Measurements from ENCODE around the gene ACCS.
A peak's percentile ranks its signal among the peaks of the same experiment; 100 is the strongest.

Gene ACCS

GRCh38 chr11:44088871-44089270 is 22.8 kb downstream of the ACCS start:
- DNase-seq (ENCODE audit: low read depth in 2 of 2): no peak

GRCh38 chr11:44090539-44090938 is 24.5 kb downstream of the ACCS start:
- no peak for DNase-seq (ENCODE audit: low read depth in 2 of 2)

GRCh38 chr11:44094260-44094868 is 28.3 kb downstream of the ACCS start:
- DNase-seq (ENCODE audit: low read depth in 2 of 2): peak; percentile 57 to 62

GRCh38 chr11:44095506-44096359 is 29.7 kb downstream of the ACCS start, which contains the start of gene EXT2:
EXT2 (plus strand) TSS chr11:44095678; CDS start chr11:44107713, 12,035 bp downstream.
- DNase-seq (ENCODE audit: low read depth in 2 of 2): peak; percentile 53

GRCh38 chr11:44096360-44097185 is 30.5 kb downstream of the ACCS start:
- no peak for DNase-seq (ENCODE audit: low read depth in 2 of 2)

- no peak for DNase-seq (ENCODE audit: low read depth in 2 of 2)
Measured at GRCh38 chr11:44097821-44098220, 31.8 kb downstream of the ACCS start.

- no peak for DNase-seq (ENCODE audit: low read depth in 2 of 2)
Measured at GRCh38 chr11:44101098-44101497, 35.0 kb downstream of the ACCS start.

GRCh38 chr11:44104481-44105294 is 38.6 kb downstream of the ACCS start:
- DNase-seq (ENCODE audit: low read depth in 2 of 2): no peak

- no peak for DNase-seq (ENCODE audit: low read depth in 2 of 2)
Measured at GRCh38 chr11:44108260-44108659, 42.2 kb downstream of the ACCS start.

- no peak for DNase-seq (ENCODE audit: low read depth in 2 of 2)
Measured at GRCh38 chr11:44110231-44110679, 44.2 kb downstream of the ACCS start.

GRCh38 chr11:44112091-44112821 is 46.2 kb downstream of the ACCS start:
- peak; percentile 57 to 63 for DNase-seq (ENCODE audit: low read depth in 2 of 2)

- DNase-seq (ENCODE audit: low read depth in 2 of 2): no peak
Measured at GRCh38 chr11:44113018-44113417, 46.9 kb downstream of the ACCS start.

- no peak for DNase-seq (ENCODE audit: low read depth in 2 of 2)
Measured at GRCh38 chr11:44113572-44113971, 47.5 kb downstream of the ACCS start.

GRCh38 chr11:44116234-44116830 is 50.3 kb downstream of the ACCS start:
- no peak for DNase-seq (ENCODE audit: low read depth in 2 of 2)

- no peak for DNase-seq (ENCODE audit: low read depth in 2 of 2)
Measured at GRCh38 chr11:44120169-44120568, 54.1 kb downstream of the ACCS start.

- DNase-seq (ENCODE audit: low read depth in 2 of 2): no peak
Measured at GRCh38 chr11:44125598-44125997, 59.5 kb downstream of the ACCS start.

GRCh38 chr11:44126304-44126703 is 60.2 kb downstream of the ACCS start:
- DNase-seq (ENCODE audit: low read depth in 2 of 2): no peak

- DNase-seq (ENCODE audit: low read depth in 2 of 2): no peak
Measured at GRCh38 chr11:44127130-44127529, 61.1 kb downstream of the ACCS start.

GRCh38 chr11:44128729-44129128 is 62.7 kb downstream of the ACCS start:
- DNase-seq (ENCODE audit: low read depth in 2 of 2): no peak

- no peak for DNase-seq (ENCODE audit: low read depth in 2 of 2)
Measured at GRCh38 chr11:44130751-44131150, 64.7 kb downstream of the ACCS start.
